Mucosa of gallbladder (tissue), 1 donor: Measurements from ENCODE around the gene DPP4. TPM values are rescaled to one million over a fixed set of nuclear protein-coding genes. Genes with fewer than 3 reads are reported as not detected.

Experiments used
- DNase-seq: peaks from one replicate; pipeline ENCODE4 v3.0.0-alpha.2; 2020; ENCODE audit warnings: low spot score
- total RNA-seq: library from RNA; stranded (reverse); gene quantifications from one replicate; pipeline ENCODE4 v1.2.1, GENCODE V29; 2021
- donor health status: DM: no; HTN: no; CAD: no.

DPP4 gene
- total RNA-seq, 1 donor from 2014 or later = 28.1 TPM

GRCh38 chr2:162021516-162022058, 52.4 kb downstream of the DPP4 start:
- DNase-seq = no peak

- DNase-seq = no peak
Measured at GRCh38 chr2:162018530-162018929, 55.5 kb downstream of the DPP4 start.

- DNase-seq = no peak
Measured at GRCh38 chr2:162017233-162017632, 56.8 kb downstream of the DPP4 start.

- DNase-seq = no peak
Measured at GRCh38 chr2:162016080-162016479, 57.9 kb downstream of the DPP4 start.

GRCh38 chr2:162014751-162015150, 59.3 kb downstream of the DPP4 start:
- DNase-seq = no peak

- no peak for DNase-seq
Measured at GRCh38 chr2:162013514-162014475, 60.2 kb downstream of the DPP4 start.

- DNase-seq = no peak
Measured at GRCh38 chr2:162012565-162013058, 61.4 kb downstream of the DPP4 start.

GRCh38 chr2:162011706-162012564, 62.1 kb downstream of the DPP4 start:
- DNase-seq = no peak

- no peak for DNase-seq
Measured at GRCh38 chr2:162009543-162009942, 64.5 kb downstream of the DPP4 start.

GRCh38 chr2:162007447-162008040, 66.5 kb downstream of the DPP4 start:
- DNase-seq = no peak

GRCh38 chr2:162006337-162006736, 67.7 kb downstream of the DPP4 start:
- DNase-seq = no peak

- DNase-seq = no peak
Measured at GRCh38 chr2:162004031-162004430, 70.0 kb downstream of the DPP4 start.

- no peak for DNase-seq
Measured at GRCh38 chr2:162002623-162003235, 71.3 kb downstream of the DPP4 start.

GRCh38 chr2:162000431-162000830, 73.6 kb downstream of the DPP4 start:
- no peak for DNase-seq

- no peak for DNase-seq
Measured at GRCh38 chr2:161999321-161999720, 74.7 kb downstream of the DPP4 start.

- no peak for DNase-seq
Measured at GRCh38 chr2:161998857-161999256, 75.2 kb downstream of the DPP4 start.

- no peak for DNase-seq
Measured at GRCh38 chr2:161997916-161998471, 76.0 kb downstream of the DPP4 start.

GRCh38 chr2:161995553-161996016, 78.4 kb downstream of the DPP4 start:
- DNase-seq = no peak

GRCh38 chr2:161994761-161995520, 79.1 kb downstream of the DPP4 start:
- no peak for DNase-seq

GRCh38 chr2:161992531-161992930, 81.5 kb downstream of the DPP4 start:
- DNase-seq = no peak
